GM19328 (cell line): ENCODE measurements around the gene TLCD4.
"Not testable (repeated sequence)": the region's sequence is repeated elsewhere in the genome, so short reads cannot be mapped to it uniquely, and the experiment has no call there.

Experiments used
- ATAC-seq: cut with Tn5 transposase; IDR thresholded peaks from one replicate; pipeline ENCODE4 v1.9.1; 2021; ENCODE audit warnings: mild to moderate bottlenecking, moderate library complexity; ENCODE audit not compliant: unreplicated experiment

Gene TLCD4

GRCh38 chr1:95145493-95145892 is 28.3 kb downstream of the TLCD4 start:
- ATAC-seq, result no peak

GRCh38 chr1:95146637-95147036 is 29.5 kb downstream of the TLCD4 start:
- ATAC-seq, result no peak

GRCh38 chr1:95154096-95154495 is 36.9 kb downstream of the TLCD4 start:
- ATAC-seq, result no peak

GRCh38 chr1:95165569-95165968 is 48.4 kb downstream of the TLCD4 start:
- ATAC-seq, result not testable (repeated sequence)
